Fibroblast of skin of abdomen (primary cell): ENCODE results near the gene PNPLA7.
"Not testable (repeated sequence)": the region's sequence is repeated elsewhere in the genome, so short reads cannot be mapped to it uniquely, and the experiment has no call there.

Experiments used
- DNase-seq: peaks from one replicate; pipeline ENCODE4 v3.0.0-alpha.2; 2013

PNPLA7 gene

GRCh38 chr9:137478962-137479861 lies 71.0 kb downstream of the PNPLA7 start:
- DNase-seq, result no peak

GRCh38 chr9:137478613-137478961 lies 71.6 kb downstream of the PNPLA7 start:
- no peak for DNase-seq

- no peak for DNase-seq
Measured at GRCh38 chr9:137477778-137478612, 72.2 kb downstream of the PNPLA7 start.

GRCh38 chr9:137476856-137477255 lies 73.3 kb downstream of the PNPLA7 start:
- DNase-seq, result no peak

- no peak for DNase-seq
Measured at GRCh38 chr9:137475666-137476065, 74.5 kb downstream of the PNPLA7 start.

- DNase-seq, result no peak
Measured at GRCh38 chr9:137474271-137474670, 75.9 kb downstream of the PNPLA7 start.

- no peak for DNase-seq
Measured at GRCh38 chr9:137470785-137471184, 79.4 kb downstream of the PNPLA7 start.

GRCh38 chr9:137467896-137468295 lies 82.3 kb downstream of the PNPLA7 start:
- no peak for DNase-seq

GRCh38 chr9:137467161-137467581 lies 83.0 kb downstream of the PNPLA7 start:
- no peak for DNase-seq

GRCh38 chr9:137466389-137467085 lies 83.7 kb downstream of the PNPLA7 start:
- DNase-seq, result not testable (repeated sequence)

- no peak for DNase-seq
Measured at GRCh38 chr9:137465720-137466388, 84.3 kb downstream of the PNPLA7 start.

- no peak for DNase-seq
Measured at GRCh38 chr9:137465000-137465719, 85.0 kb downstream of the PNPLA7 start.

- no peak for DNase-seq
Measured at GRCh38 chr9:137464291-137464999, 85.8 kb downstream of the PNPLA7 start.

GRCh38 chr9:137463931-137464290 lies 86.3 kb downstream of the PNPLA7 start:
- DNase-seq, result no peak

- no peak for DNase-seq
Measured at GRCh38 chr9:137462986-137463930, 86.9 kb downstream of the PNPLA7 start.

- DNase-seq, result no peak
Measured at GRCh38 chr9:137462396-137462985, 87.7 kb downstream of the PNPLA7 start.

- no peak for DNase-seq
Measured at GRCh38 chr9:137461663-137462395, 88.4 kb downstream of the PNPLA7 start.

GRCh38 chr9:137461316-137461662 lies 88.9 kb downstream of the PNPLA7 start:
- no peak for DNase-seq
